Stomach (tissue), 9 donors: Measurements from ENCODE around the gene TTLL8. TPM values are rescaled to one million over a fixed set of nuclear protein-coding genes. Genes with fewer than 3 reads are reported as not detected.
A peak's percentile ranks its signal among the peaks of the same experiment; 100 is the strongest.
"Not testable (repeated sequence)": the region's sequence is repeated elsewhere in the genome, so short reads cannot be mapped to it uniquely, and the experiment has no call there.

Experiments used
- DNase-seq, 2 donors: peaks; one replicate each; pipeline versions ENCODE4 v3.0.0 to v3.0.0-alpha.2; 2013 to 2019
- H3K27ac ChIP-seq, 5 donors: fragments of 200-600 bp in 4 of 5; sonication (generic) in 4 of 5; one replicate each; pipeline ENCODE4 v1.5.1; 2013 to 2019; ENCODE audit warnings: mild to moderate bottlenecking in 1 of 5, moderate library complexity in 1 of 5
- H3K27me3 ChIP-seq, 3 donors: fragments of 200-600 bp; sonication (generic); one replicate each; pipeline ENCODE4 v1.5.1; 2017 to 2019; ENCODE audit warnings: mixed run types in 1 of 3
- H3K36me3 ChIP-seq, 4 donors: fragments of 200-600 bp; sonication (generic); 1 replicate in 3 of 4; 2 replicates in 1 of 4; pipeline ENCODE4 v1.5.1; 2016 to 2019
- H3K4me1 ChIP-seq, 4 donors: fragments of 200-600 bp; sonication (generic); one replicate each; pipeline ENCODE4 v1.5.1; 2016 to 2019
- H3K4me3 ChIP-seq, 4 donors: fragments of 200-600 bp; sonication (generic) in 3 of 4; one replicate each; pipeline ENCODE4 v1.5.1; 2016 to 2019; ENCODE audit warnings: mild to moderate bottlenecking in 1 of 4
- H3K9me3 ChIP-seq, 4 donors: fragments of 200-600 bp; sonication (generic); one replicate each; pipeline ENCODE4 v1.5.1; 2016 to 2019
- EP300 ChIP-seq: sonication (generic); formaldehyde crosslinking; IDR thresholded peaks from one replicate; pipeline ENCODE4 v1.6.1; 2017; ENCODE audit warnings: antibody characterized with exemption
- POLR2A ChIP-seq, 4 donors: fragments of 450-650 bp; IDR thresholded peaks; one replicate each; pipeline ENCODE4 v1.6.1; 2016; ENCODE audit warnings: antibody characterized with exemption in 4 of 4, control low read depth in 2 of 4, mild to moderate bottlenecking in 1 of 4, moderate library complexity in 1 of 4
- POLR2AphosphoS5 ChIP-seq, 3 donors: sonication (generic); formaldehyde crosslinking; IDR thresholded peaks; one replicate each; pipeline ENCODE4 v1.6.1; 2016; ENCODE audit warnings: antibody characterized with exemption in 3 of 3
- WGBS, 5 donors: extraction: QIAGEN DNeasy Blood & Tissue Kit in 3 of 5; methylation state at CpG; one replicate each; pipeline versions ENCODE4 v1.1.5 to v1.1.7; 2013 to 2018; 5-methylcytosine and 5-hydroxymethylcytosine counted together
- intact Hi-C: fragments of 100-400 bp; cut with DNase I; formaldehyde crosslinking; loops from one replicate; pipeline ENCODE4 v1.15.1; 2023; ENCODE audit warnings: low total_unique reads
- polyA plus RNA-seq, 3 donors: library from polyadenylated mRNA; stranded (reverse); fragments of 200-250 nt; gene quantifications; one replicate each; pipeline ENCODE4 v1.2.3, GENCODE V29; 2013
- total RNA-seq, 5 donors: library from RNA; depleted of rRNA; stranded (reverse); fragments of >200 nt; gene quantifications; one replicate each; pipeline versions ENCODE4 v1.1.0 to v1.2.3, GENCODE V29; 2014 to 2016
- TF ChIP-seq, protein P1 (sequence below), 7 experiments: fragments of 450-650 bp in 4 of 7; fragments of 200-600 bp in 3 of 7; sonication (generic) in 3 of 7; IDR thresholded peaks; one replicate each; pipeline ENCODE4 v1.5.1; 2016 to 2019; ENCODE audit warnings: antibody characterized with exemption in 7 of 7, control low read depth in 2 of 7, mild to moderate bottlenecking in 1 of 7
- donor health status: healthy with polysubstance abuse.
- donor health status: Bipolar disorder and iron deficiency.
- donor health status: healthy.

Gene TTLL8
- total and polyA plus RNA-seq, 8 donors = not detected

DNA sequence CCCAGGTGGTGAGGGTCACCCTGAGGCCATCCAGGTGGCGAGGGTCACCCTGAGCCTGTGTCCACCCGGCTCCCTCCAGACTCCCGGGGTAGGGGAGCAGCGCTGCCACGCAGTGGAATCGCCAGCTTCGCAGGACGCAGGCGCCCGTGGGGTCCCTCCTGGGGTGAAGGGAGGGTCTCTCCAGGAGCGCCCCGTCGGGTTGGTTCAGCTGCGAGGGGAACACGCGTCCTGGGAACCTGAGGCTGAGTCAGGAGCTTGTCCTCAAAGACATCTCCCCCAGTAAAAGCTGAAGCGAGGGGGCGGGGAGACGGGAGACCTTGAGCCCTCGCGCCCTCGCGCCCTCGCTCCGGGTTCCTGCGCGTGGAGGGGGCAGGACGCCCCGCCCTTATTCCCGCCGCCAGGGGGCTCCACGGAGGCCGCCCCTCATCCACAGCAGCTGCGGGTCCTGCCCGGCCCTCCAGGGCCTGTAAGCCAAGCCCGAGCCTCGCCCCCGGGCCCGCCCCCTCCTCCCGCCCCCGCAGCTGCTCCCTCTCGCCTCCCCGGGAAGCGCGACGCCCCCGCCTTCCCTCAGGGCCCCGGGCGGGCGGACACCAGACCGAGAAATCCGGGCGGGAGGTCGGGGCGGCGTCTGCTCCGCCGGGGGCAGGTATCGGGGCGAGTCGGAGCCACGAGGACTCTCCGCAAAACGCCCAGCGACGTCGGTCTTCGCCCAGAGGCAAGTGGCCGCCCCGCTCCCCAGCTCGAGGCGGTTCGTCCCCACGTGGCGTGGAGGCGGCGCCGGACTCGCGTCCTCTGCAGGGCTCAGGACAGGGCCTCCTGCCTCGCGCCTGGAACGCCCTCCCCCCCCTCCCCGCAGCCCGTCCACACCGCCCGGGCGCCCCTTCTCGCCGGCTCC is 74.7 kb downstream of the TTLL8 start:
- Histone ChIP-seq H3K27ac (peak overlapping the region in 1 of 5 donors; percentile 29), H3K4me1 (peaks cover 9 to 13% (median 12%) of the 10 kb centered on the region in 4 donors), H3K27me3 (peaks cover 0 to 29% (median 21%) of the 10 kb centered on the region in 3 donors), H3K36me3 (no peaks in the 10 kb centered on the region), H3K9me3 (peaks cover 0 to 16% (median 13%) of the 10 kb centered on the region in 4 donors), H3K4me3 (peak overlapping the region; percentile 25 to 45 (median 29))
- no peak for TF ChIP-seq POLR2AphosphoS5 (IDR thresholded peaks at IDR 0.05)
- no peak for TF ChIP-seq POLR2A (IDR thresholded peaks at IDR 0.05)
- TF ChIP-seq, protein P1, sequence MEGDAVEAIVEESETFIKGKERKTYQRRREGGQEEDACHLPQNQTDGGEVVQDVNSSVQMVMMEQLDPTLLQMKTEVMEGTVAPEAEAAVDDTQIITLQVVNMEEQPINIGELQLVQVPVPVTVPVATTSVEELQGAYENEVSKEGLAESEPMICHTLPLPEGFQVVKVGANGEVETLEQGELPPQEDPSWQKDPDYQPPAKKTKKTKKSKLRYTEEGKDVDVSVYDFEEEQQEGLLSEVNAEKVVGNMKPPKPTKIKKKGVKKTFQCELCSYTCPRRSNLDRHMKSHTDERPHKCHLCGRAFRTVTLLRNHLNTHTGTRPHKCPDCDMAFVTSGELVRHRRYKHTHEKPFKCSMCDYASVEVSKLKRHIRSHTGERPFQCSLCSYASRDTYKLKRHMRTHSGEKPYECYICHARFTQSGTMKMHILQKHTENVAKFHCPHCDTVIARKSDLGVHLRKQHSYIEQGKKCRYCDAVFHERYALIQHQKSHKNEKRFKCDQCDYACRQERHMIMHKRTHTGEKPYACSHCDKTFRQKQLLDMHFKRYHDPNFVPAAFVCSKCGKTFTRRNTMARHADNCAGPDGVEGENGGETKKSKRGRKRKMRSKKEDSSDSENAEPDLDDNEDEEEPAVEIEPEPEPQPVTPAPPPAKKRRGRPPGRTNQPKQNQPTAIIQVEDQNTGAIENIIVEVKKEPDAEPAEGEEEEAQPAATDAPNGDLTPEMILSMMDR (IDR thresholded peaks at IDR 0.05) = peak in 2 of 7 experiments; percentile 44 to 51
- WGBS, 5 donors = 10 to 34% (median 14%) methylated on average over 12 to 90 of the region's 90 CpGs
- DNase-seq = peak in 1 of 2 donors; percentile 67
- intact Hi-C loops = no loop called here

DNA sequence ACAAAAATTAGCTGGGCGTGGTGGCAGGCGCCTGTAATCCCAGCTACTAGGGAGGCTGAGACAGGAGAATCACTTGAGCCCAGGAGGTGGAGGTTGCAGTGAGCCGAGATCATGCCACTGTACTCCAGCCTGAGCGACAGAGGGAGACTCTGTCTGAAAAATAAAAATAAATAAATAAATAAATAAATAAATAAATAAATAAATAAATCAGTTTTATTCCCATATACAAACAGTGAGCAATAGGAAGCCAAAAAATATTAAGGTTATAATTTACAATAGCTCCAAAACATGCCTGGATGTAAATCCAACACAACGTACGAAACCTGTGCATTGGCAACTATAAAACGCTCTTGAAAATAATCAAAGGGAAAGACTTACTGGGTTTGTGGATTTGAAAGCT is 76.3 kb downstream of the TTLL8 start:
- 93 to 97% (median 97%) methylated on average over 7 of the region's 7 CpGs for WGBS, 5 donors
- intact Hi-C loops = not testable (repeated sequence)

DNA sequence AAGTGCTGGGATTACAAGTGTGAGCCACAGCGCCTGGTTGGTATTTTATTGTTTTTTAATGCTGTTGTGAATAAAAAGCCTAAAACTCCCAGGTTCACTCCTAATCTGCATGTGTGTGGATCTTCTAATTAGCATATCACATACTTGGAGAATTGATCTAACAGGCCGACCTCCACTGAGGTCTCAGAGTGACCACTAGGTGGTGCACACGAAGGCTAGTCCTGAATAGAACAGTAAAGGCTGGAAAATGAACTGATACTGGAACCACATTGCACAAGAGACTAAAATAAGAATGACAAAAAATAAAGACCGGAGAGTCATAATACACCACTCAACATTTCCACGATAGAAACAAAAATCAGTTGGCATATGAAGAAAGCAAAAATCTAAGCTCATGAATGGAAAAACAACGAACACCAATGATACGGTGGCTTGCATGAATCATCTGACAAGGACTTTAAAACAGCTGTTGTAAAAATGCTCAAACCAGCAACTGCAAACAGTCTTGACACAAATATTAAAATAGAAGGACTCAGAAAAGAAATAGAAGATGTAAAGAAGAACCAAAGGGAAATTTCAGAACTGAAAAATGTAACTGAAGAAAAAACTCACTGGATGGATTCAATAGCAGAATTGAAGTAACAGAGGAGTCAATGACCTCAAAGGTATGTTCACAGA is 78.4 kb downstream of the TTLL8 start:
- TF ChIP-seq POLR2AphosphoS5 (IDR thresholded peaks at IDR 0.05) = peak in 1 of 3 donors; percentile 60
- TF ChIP-seq, protein P1 (IDR thresholded peaks at IDR 0.05) = peak in 5 of 7 experiments; percentile 29 to 64 (median 55)
- no peak for TF ChIP-seq POLR2A (IDR thresholded peaks at IDR 0.05)
- TF ChIP-seq EP300 = no peak
- 50 to 57% (median 53%) methylated on average over 7 of the region's 7 CpGs for WGBS, 5 donors
- intact Hi-C loops = no loop called here
- H3K4me3 ChIP-seq = no peak overlapping the region
- no peaks in the 10 kb centered on the region for H3K36me3 ChIP-seq
- DNase-seq = peak; percentile 53 to 70
- peaks cover 0 to 3% (median 0%) of the 10 kb centered on the region in 4 donors for H3K9me3 ChIP-seq
- peaks cover 0 to 26% (median 20%) of the 10 kb centered on the region in 3 donors for H3K27me3 ChIP-seq
- no peak overlapping the region for H3K27ac ChIP-seq
- H3K4me1 ChIP-seq = peaks cover 10 to 23% (median 14%) of the 10 kb centered on the region in 4 donors

More for the DNA sequence above, 76.3 kb downstream of the TTLL8 start:
- Histone ChIP-seq H3K9me3 (peaks cover 0 to 16% (median 13%) of the 10 kb centered on the region in 4 donors), H3K4me1 (peaks cover 9 to 13% (median 12%) of the 10 kb centered on the region in 4 donors), H3K27me3 (peaks cover 0 to 29% (median 21%) of the 10 kb centered on the region in 3 donors)
- H3K27ac ChIP-seq, H3K36me3 ChIP-seq, DNase-seq, H3K4me3 ChIP-seq: not testable (repeated sequence)

DNA sequence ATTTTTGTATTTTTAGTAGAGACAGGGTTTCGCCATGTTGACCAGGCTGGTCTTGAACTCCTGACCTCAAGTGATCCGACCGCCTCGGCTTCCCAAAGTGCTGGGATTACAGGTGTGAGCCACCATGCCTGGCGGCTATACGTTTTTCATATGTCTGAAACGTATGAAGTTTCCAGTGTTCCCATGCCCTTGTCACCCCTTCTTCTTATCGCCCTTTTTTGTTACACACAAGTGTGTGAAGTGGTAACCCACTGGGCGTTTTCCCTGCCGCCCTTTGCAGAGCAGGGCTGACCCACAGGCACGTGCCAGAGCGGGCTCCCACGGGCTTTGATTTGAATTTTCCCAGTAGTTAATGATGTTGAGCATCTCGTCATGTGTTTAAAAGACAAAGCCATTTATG is 80.5 kb downstream of the TTLL8 start:
- no peaks in the 10 kb centered on the region for H3K36me3 ChIP-seq
- WGBS, 5 donors = 72 to 78% (median 74%) methylated on average over 14 of the region's 14 CpGs
- peaks cover 0 to 3% (median 0%) of the 10 kb centered on the region in 4 donors for H3K9me3 ChIP-seq
- intact Hi-C loops = no loop called here
- peaks cover 0 to 11% (median 3%) of the 10 kb centered on the region in 4 donors for H3K4me1 ChIP-seq
- no peak overlapping the region for H3K4me3 ChIP-seq
- no peak for DNase-seq
- TF ChIP-seq POLR2AphosphoS5 (IDR thresholded peaks at IDR 0.05) (no peak), POLR2A (IDR thresholded peaks at IDR 0.05) (no peak), EP300 (no peak)
- TF ChIP-seq, protein P1 (IDR thresholded peaks at IDR 0.05) = no peak
- H3K27ac ChIP-seq = no peak overlapping the region
- H3K27me3 ChIP-seq = peaks cover 0 to 5% (median under 1%) of the 10 kb centered on the region in 3 donors
